Body of pancreas (tissue), 4 donors: Measurements from ENCODE around the gene INTS15.

Experiments
- POLR2A ChIP-seq, 3 donors: fragments of 450-650 bp; IDR thresholded peaks; one replicate each; pipeline ENCODE4 v1.6.1; 2016; ENCODE audit warnings: antibody characterized with exemption in 3 of 3, mild to moderate bottlenecking in 2 of 3
- TF ChIP-seq, protein P1 (sequence below), 7 experiments: fragments of 450-650 bp in 4 of 7; fragments of 200-600 bp in 3 of 7; sonication (generic) in 3 of 7; IDR thresholded peaks; one replicate each; pipeline ENCODE4 v1.5.1; 2016 to 2019; ENCODE audit warnings: antibody characterized with exemption in 7 of 7

DNA sequence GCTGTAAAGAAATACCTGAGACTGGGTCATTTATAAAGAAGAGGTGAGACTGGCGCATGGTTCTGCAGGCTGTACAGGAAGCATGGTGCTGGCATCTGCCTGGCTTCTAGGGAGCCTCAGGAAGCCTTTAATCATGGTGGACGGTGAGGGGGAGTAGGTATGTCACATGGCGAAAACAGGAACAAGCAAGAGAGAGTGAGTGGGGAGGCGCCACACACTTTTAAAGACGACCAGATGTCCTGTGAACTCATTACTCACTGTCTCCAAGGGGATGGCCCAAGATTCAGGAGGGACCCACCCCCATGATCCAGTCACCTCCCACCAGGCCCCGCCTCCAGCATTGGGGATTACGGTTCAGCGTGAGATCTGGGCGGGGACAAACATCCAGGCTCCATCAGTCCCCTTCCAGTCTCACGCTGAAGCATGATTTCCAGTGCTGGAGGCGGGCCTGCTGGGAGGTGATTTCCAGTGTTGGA lies 50.5 kb downstream of the INTS15 start:
- TF ChIP-seq, protein P1, sequence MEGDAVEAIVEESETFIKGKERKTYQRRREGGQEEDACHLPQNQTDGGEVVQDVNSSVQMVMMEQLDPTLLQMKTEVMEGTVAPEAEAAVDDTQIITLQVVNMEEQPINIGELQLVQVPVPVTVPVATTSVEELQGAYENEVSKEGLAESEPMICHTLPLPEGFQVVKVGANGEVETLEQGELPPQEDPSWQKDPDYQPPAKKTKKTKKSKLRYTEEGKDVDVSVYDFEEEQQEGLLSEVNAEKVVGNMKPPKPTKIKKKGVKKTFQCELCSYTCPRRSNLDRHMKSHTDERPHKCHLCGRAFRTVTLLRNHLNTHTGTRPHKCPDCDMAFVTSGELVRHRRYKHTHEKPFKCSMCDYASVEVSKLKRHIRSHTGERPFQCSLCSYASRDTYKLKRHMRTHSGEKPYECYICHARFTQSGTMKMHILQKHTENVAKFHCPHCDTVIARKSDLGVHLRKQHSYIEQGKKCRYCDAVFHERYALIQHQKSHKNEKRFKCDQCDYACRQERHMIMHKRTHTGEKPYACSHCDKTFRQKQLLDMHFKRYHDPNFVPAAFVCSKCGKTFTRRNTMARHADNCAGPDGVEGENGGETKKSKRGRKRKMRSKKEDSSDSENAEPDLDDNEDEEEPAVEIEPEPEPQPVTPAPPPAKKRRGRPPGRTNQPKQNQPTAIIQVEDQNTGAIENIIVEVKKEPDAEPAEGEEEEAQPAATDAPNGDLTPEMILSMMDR (IDR thresholded peaks at IDR 0.05): no peak
- no peak for TF ChIP-seq POLR2A (IDR thresholded peaks at IDR 0.05)
